Stimulated activated CD4-positive, alpha-beta T cell treated with anti-CD3 and anti-CD28 coated beads, Interleukin-4, amount 100 ng/mL, for 1 hour (primary cell): Measurements from ENCODE around the gene AGBL5.

ENCODE experiments used
- DNase-seq: peaks from one replicate; pipeline ENCODE4 v3.0.0-alpha.2; 2020

The AGBL5 gene

DNA sequence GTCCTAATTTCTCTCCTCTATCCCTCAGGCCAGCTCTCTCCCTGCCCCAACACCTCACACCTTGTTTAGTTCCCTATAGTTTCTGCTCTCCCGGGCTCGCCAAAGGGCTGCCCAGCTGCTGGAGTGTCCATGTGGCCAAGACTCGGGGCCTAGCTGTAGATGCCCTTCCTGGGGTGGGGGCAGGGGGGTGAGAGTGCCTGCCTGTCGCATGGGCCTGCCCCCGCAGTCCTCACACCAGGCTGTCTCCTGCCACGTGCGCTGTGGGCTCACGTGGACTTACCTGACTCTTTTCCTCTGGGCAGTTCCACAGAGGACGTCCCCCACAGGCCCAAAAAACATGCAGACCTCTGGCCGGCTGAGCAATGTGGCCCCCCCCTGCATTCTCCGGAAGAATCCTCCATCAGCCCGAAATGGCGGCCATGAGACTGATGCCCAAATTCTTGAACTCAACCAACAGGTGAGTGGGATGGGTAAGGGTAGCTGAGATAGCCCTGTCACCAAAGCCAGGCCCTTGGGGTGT lies 26.1 kb upstream of the AGBL5 start:
- no peak for DNase-seq

DNA sequence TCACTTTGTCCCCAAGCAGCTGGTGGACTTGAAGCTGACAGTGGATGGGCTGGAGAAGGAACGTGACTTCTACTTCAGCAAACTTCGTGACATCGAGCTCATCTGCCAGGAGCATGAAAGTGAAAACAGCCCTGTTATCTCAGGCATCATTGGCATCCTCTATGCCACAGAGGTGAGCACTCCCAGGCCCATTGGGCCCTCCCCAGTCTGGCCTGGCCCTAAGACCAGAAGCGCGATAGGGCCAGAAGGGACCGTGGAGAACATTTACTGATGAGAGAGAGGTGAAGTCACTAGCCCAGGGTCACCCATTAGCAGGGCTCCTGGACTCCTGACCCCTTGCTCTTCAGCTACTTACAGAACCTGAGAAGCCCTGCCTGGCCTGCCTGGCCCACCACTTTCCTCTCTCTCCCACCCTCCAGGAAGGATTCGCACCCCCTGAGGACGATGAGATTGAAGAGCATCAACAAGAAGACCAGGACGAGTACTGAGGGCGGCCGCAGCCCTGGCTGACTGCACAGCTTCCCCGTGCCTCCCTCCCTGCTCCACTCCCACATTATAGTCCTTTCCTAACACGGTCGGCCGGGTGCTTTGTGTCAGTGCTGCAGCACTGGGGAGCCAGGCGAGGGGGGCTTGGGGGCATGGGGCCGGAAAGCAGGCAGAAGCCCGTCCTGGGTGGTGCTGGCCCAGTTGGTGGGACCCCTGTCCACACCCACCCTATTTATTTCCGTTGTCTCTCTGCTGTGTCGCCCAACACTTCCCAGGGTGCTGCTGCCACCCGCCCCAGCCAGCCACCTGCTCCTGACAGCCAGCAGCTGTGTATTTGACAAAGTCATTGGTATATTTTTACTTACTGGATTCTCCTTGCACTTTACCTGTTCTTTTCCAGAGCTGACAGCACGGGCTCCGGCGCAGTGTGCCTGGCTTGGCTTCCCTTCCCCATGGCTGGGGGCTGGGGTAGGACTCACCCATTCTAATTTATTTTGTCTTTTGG lies 25.3 kb upstream of the AGBL5 start:
- no peak for DNase-seq

DNA sequence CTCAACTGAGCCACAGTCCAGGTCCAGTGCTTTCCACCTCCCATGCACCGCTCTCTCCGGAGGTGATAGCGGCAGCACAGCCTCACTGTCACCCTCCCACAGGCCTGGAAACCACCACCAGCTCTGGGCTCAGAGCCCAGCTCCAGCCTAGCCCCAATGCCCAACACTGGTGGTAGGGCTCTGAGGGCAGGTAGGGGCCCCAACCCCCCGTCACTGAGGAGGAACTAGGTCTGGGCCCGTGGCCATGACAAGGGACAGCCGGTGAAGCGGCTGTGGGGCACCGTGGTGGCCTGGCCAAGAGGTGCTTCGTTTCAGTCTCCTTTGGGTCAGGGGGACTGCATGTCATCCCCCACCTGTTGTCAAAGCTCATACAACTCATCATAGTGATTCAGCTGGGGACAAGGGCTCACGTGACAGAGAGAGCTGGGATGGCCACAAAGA lies 24.2 kb upstream of the AGBL5 start:
- no peak for DNase-seq

DNA sequence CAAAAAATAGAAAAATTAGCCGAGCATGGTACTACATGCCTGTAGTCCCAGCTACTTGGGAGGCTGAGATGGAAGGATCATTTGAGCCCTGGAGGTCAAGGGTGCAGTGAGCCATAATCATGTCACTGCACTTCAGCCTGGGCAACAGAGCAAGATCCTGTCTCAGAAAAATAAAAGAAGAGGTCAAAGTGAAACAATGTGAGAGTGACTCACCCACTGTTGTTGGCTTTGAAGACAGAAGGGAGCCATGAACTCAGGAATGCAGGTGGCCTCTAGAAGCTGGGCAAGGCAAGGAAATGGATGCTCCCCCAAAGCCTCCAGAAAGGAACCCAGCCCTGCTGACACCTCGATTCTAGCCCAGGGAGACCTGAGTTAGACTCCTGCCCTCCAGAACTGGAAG lies 22.4 kb upstream of the AGBL5 start:
- DNase-seq, result no peak

DNA sequence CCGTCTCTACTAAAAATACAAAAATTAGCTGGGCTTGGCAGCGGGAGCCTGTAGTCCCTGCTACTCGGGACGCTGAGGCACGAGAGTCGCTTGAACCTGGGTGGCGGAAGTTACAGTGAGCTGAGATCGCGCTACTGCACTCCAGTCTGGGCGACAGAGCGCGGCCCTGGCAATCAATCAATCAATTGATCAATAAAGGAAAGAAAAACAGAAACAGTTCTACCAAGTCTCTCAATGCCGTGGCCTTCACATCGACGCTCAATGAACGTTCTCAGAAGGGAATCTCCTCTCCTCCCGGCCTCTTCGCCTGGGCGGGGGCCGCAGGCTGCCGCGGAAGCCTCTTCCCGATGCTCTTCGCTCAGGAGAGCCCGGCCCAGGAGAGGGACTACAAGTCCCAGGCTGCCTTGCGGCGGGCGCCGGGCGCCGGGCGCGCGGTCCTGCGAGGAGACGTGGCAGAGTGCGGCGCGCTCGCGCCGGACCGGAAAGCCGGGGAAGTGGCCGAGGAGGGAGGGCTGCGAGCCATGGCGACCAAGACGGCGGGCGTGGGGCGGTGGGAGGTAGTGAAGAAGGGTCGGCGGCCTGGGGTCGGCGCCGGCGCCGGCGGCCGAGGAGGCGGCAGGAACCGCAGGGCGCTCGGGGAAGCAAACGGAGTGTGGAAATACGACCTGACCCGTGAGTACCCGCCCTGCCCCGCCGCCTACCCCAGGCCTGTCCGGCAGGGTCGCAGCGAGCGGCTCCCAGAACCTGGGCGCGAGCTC lies 18.8 kb upstream of the AGBL5 start, which contains the start of gene TMEM214:
Gene TMEM214, plus strand, starts transcription at position 471 of the 758 bp plus-strand sequence. Its CDS starts 51 bp downstream, at position 522.
- peak; percentile 82 for DNase-seq

DNA sequence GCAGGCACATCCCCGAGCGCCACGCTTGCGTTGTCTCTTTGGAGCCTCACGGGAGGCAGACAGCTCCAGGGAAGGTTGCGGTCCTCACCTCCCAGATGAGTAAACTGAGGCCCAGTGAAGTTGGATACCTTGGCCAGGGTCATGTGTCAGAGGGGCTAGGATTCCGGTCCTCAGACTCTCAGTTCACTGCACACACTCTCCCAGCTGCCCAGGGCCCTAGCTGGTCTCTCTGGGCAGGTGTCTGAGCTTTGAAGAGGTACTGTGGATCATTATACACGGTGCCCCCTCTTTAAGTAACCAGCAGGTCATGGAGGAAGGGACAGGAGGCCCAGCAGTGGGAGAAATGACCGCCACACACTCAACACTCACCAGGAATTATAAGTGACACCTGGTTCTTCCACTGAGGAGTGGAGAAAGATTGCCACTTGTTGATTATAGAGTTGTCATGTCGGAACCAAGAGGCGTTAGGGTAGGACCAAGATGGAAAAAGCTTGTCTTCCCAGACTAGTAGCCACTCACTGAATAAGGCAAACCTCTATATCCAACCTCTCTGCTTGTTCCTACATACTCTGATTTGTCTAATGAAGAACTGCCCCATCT lies 18.1 kb upstream of the AGBL5 start:
- no peak for DNase-seq

DNA sequence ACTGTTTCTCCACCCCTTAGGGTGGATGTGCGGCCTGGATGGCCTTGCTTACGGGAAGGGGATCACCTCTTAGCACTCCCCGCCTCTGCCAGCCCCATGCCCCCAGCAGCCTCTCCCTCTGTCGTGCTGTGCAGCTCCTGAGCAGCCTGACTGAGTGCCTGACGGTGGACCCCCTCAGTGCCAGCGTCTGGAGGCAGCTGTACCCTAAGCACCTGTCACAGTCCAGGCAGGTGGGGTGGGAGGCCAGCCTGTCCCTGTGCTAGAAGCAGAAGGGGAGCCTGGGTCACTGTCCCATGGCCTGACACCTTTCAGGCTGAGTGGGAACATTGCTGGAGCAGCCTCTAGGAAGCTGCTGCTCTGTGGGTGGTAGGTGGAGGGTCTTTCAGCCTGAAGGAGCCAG lies 13.5 kb upstream of the AGBL5 start:
- DNase-seq, result no peak

DNA sequence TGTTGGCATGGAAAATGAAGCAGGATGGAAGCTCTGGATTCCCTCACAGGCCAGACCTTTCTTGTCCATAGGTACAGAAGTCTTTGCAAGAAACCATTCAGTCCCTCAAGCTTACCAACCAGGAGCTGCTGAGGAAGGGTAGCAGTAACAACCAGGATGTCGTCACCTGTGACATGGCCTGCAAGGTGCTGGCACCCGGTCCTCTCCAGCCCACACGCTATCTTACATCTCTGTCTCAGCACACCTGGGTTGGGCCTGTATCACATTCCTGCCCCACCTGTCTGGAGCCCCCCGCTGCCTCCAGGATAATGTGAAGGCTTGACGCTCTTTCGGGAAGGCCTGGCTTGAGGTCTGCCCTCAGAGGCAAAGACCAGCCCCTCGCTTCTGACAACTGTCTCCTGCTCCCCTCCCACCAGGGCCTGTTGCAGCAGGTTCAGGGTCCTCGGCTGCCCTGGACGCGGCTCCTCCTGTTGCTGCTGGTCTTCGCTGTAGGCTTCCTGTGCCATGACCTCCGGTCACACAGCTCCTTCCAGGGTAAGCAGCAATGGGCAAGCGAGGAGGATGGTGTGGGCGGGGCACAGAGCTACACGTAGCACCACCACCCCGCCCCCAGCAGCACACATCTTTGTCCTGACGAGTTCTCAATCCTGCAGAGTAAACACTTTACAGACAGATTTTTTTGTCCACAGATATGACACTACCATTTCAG lies 12.7 kb upstream of the AGBL5 start:
- no peak for DNase-seq

DNA sequence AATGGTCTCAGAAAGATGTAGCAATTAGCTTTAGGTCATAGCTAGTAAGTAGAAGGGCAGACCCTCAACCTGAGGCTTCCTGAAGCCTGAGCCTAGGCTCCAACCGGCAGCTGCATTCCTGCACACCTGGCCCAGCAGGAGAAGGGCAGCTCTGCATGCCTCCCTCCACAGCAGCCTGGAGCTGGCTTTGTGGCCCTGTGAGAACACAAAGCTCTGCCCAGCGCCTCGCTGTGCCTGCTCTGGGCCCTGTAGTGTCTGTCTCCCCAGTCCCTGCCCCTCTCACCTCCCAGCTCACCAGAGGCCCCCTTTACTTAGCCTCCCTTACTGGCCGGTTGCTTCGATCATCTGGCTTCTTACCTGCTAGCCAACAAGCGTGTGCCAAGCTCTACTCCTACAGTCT lies 12.0 kb upstream of the AGBL5 start:
- no peak for DNase-seq

DNA sequence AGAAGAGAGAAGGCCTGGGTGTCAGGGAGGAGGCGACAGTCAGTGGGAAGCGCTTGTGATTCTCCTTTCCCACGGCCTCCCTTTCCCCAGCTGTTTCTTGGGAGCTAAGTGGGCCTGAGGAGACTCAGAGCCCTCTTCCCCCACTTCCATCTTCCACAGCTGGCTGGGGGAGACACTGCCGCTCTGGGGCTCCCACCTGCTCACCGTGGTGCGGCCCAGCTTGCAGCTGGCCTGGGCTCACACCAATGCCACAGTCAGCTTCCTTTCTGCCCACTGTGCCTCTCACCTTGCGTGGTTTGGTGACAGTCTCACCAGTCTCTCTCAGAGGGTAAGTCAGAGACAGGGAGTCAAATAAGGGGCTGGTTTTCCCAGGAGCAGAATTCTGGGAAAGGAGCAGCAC lies 11.6 kb upstream of the AGBL5 start:
- no peak for DNase-seq

DNA sequence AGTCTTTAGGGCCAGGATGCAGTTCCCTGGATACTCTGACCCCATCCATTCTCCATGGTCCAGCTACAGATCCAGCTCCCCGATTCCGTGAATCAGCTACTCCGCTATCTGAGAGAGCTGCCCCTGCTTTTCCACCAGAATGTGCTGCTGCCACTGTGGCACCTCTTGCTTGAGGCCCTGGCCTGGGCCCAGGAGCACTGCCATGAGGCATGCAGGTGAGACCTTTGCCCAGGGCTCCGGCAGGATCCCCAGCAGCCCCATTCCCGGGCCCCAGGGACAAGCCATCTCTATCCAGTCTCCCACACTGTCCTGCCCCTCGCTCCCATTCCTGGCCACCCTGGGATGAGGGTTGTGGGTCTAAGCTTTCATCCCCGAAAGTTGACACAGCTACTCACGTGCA lies 11.2 kb upstream of the AGBL5 start:
- DNase-seq, result no peak

DNA sequence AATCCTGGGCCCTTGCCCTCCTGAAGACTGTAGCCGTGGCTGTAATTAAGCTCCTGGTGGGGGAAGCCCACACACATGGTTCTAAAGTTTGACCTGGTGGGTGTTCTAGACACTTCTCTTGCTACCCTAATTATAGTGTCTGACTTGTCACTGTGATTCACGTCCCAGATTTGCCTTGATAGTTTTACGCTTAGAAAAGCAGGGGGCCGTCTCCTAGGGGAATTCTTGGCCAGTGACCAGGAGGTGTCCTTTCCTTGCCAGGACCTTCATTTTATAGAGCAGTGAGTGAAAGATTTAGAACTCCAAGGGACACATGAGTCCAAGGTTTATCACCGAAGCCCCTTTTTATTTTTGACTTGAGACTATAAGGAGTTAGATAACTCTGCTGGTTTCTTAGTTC lies 9.7 kb upstream of the AGBL5 start:
- DNase-seq, result no peak

DNA sequence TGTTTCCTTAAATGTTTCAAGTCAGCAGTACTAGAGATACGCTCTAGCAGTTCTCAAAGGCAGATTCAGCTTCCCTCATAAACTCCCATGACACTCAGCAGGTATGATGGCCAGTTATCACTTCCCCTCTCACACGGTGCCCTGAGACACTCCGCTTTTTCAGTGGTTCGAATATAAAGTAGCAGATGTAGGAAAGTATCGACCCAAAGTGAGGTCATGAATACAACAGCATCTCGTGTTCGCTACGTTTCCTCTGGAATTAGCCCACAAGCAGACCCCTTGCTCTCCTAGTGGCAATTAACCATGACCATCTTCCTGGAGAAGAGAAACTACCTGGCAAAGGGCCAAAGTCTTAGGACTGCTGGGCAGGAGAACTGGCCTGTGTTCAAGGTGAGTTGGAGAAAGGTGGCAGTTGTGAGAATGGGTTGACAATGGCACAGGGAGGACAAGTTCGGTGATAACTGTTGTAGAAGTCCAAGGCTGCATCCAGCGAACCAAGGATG lies 9.3 kb upstream of the AGBL5 start:
- no peak for DNase-seq

DNA sequence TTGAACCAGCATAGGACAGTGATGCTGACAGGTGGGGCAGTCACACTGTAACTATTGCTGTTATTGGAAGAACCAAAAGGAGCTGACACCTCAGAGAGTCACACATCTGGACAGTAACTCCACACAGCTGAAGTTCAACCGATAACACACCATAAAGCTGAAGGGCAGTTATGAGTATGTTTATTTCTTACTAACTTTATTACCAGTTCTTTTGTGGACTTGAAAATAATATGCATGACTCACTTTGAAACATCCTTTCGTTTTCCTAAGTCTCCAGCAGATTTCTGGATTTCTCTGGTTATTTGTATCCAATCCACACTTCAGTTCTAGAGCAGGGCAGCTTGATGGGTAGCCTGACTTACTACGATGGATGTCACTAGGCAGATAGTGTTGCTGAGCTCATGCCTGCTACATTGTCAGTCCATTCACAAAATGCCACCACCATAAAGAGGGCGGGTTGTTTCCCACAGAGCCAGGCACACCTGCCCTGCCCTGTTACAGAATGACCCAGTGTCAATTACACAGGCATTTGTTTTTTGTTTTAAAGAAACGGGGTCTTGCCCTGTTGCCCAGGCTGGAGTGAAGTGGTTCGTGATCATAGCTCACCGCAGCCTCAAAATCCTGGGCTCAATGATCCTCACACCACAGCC lies 8.4 kb upstream of the AGBL5 start:
- no peak for DNase-seq

DNA sequence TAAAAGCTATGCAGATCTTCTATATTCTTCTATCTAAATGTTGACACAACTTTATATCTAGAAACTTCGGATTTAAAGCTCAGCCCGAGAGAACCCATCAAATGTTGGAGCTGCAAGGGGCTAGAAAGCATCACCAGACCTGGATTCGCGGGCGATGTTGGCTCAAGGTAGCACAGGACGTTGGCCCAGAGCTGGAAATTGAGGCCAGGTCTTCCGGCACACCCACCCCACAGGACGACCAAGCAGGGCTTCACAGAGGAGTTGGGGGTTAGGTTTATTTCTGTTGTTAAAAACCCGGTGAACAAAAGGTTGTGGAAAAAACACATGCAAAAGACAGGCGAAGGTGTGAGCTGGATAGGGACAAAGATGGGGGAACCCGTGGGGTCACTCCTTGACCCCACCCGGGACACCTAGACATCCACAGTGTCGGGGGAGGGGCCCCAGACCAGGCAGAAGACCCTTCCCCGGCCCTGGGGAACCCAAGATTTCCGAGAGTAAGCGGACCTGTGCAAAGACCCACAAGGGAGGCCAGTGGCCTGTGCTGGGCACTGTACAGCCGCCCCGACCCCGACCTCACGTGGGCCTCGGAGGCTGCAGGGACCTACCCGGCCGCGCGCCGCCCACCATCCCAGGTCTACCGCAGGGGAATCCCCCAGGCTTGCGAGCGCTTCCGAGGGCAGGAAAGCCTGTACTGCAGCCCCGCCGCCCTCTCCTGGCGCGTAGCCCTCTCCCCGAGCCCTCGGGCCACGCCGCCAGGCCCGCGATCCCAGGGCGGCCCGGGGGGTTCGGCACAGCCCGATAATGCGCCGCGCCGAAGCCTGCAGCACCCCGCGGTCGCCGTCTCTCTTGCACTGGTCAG lies 1.8 kb upstream of the AGBL5 start:
- DNase-seq, result peak; percentile 76

DNA sequence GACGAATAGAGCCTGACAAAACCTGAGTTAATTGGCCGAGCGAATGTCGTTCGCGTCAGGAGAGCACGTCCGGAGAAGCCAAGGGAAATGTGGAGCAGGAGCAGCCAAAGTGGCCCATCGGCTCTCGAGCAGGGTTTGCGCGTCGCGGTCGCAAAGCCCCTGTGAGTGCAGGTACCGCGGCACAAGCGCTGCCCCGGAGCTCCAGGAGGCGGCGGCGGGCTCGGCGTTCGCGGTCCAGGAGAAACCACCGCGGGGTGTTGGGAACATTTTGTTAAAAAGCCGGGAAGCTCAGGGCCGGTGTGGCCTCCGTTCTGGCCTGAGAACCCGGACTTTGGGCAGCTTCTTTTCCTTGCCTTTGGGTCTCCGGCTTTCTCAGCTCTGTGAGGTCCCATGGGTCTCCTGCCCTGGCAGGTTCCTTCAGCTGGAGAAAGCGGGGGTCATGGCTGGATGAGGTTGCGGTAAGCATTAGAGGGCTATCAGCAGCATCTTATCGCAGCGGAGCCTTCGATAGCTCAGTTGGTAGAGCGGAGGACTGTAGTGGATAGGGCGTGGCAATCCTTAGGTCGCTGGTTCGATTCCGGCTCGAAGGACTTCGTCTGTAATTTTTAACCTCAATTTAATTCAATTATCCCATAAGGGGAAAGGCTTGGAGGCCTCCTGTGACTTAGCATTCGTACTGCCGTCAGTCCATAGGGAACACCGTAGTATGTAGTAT lies 1.0 kb upstream of the AGBL5 start:
- DNase-seq, result peak; percentile 88

DNA sequence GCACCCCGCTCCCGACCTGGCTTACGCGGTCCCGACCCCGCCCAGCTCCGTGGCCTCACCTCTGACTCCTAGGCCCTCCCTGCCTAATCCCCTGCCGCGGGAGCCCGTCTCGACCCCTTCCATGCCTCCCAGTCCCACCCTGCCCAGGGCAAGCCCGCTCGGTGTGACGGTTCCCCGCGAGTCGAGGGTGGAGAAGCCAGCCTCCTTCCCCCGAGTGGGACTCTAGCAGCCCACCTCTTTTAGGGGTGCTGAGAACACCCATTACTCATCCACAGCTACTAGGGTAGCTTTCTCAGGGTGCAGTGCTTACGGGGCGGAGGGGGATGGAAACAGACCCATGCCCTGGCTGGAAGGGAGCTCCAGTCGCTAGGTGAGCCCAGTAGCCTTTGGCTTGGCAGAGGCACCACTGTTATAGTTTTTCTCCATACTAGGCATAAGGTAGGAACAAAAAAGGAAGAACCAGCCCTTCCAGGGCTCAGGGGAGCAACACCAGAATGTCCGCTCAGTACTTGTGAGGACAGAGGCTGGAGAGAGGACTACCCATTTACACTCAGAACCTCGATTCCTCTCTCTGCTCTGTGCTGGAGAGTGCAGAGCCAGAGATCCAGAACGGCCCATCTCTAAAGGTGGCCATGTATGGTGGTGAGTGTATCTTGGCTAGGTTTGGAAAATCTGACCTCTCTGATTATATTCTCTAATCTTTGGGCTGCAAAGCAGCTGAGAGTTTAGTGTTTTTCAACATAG lies 606 bp downstream of the AGBL5 start:
- no peak for DNase-seq

DNA sequence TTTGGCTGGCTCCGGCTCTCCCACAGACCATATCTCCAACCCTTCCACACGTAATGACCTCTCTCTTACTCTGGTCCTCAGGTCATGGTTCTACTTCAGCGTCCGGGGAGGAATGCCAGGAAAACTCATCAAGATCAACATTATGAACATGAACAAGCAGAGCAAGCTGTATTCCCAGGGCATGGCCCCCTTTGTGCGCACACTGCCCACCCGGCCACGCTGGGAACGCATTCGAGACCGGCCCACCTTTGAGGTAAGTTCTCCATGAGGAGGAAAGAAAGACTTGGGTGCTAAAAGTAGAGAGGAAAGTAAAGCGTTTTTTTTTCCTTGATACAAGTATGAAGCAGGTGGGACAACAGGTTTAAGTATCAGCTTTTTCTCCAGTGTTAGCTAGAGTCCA lies 1.9 kb downstream of the AGBL5 start:
- no peak for DNase-seq

DNA sequence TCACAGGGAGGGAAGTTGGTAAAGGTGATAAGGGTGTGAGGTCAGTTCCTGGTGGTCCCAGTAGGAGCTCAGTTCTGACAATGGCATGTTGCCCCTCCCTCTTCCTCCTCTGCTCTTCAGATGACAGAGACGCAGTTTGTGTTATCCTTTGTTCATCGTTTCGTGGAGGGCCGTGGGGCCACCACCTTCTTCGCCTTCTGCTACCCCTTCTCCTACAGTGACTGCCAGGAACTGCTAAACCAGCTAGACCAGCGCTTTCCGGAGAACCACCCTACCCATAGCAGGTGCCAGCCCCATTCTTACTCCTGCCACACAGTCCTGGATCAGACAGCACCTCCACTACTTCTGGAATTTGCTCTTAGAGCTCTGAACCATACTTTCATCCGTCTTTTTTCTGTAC lies 2.3 kb downstream of the AGBL5 start:
- no peak for DNase-seq
